HG02884 (cell line): ENCODE results near the gene TCHP.
"Not testable (repeated sequence)": the region's sequence is repeated elsewhere in the genome, so short reads cannot be mapped to it uniquely, and the experiment has no call there.

Source experiments
- ATAC-seq: cut with Tn5 transposase; IDR thresholded peaks from one replicate; pipeline ENCODE4 v1.9.1; 2021; ENCODE audit warnings: mild to moderate bottlenecking, moderate library complexity; ENCODE audit not compliant: unreplicated experiment

TCHP gene

GRCh38 chr12:109910254-109910968 is 10.3 kb downstream of the TCHP start:
- no peak for ATAC-seq

GRCh38 chr12:109910969-109911348 is 10.9 kb downstream of the TCHP start:
- ATAC-seq: no peak

- no peak for ATAC-seq
These were observed 12.8 kb downstream of the TCHP start for GRCh38 chr12:109912855-109913321.

- ATAC-seq: no peak
These were observed 14.4 kb downstream of the TCHP start for GRCh38 chr12:109914461-109914860.

GRCh38 chr12:109915171-109916040 is 15.3 kb downstream of the TCHP start:
- ATAC-seq: no peak

GRCh38 chr12:109916045-109916444 is 16.0 kb downstream of the TCHP start:
- ATAC-seq: no peak

- ATAC-seq: no peak
These were observed 19.4 kb downstream of the TCHP start for GRCh38 chr12:109919456-109919855.

GRCh38 chr12:109920261-109920780 is 20.2 kb downstream of the TCHP start:
- ATAC-seq: no peak

GRCh38 chr12:109921982-109922381 is 21.9 kb downstream of the TCHP start:
- ATAC-seq: no peak

- ATAC-seq: no peak
These were observed 23.0 kb downstream of the TCHP start for GRCh38 chr12:109923038-109923437.

GRCh38 chr12:109923481-109924245 is 23.6 kb downstream of the TCHP start:
- no peak for ATAC-seq

- no peak for ATAC-seq
These were observed 25.2 kb downstream of the TCHP start for GRCh38 chr12:109925185-109925840.

- no peak for ATAC-seq
These were observed 25.9 kb downstream of the TCHP start for GRCh38 chr12:109926016-109926415.

- ATAC-seq: no peak
These were observed 26.6 kb downstream of the TCHP start for GRCh38 chr12:109926488-109927210.

- no peak for ATAC-seq
These were observed 27.5 kb downstream of the TCHP start for GRCh38 chr12:109927622-109928021.

GRCh38 chr12:109928058-109928656 is 28.1 kb downstream of the TCHP start:
- no peak for ATAC-seq

- not testable (repeated sequence) for ATAC-seq
These were observed 29.3 kb downstream of the TCHP start for GRCh38 chr12:109929326-109929725.

GRCh38 chr12:109930028-109930800 is 30.1 kb downstream of the TCHP start:
- no peak for ATAC-seq

GRCh38 chr12:109931143-109931542 is 31.1 kb downstream of the TCHP start:
- ATAC-seq: no peak
